AG04450 (cell line): Measurements from ENCODE around the gene PRRT4. TPM values are rescaled to one million over a fixed set of nuclear protein-coding genes. Genes with fewer than 3 reads are reported as not detected.
A peak's percentile ranks its signal among the peaks of the same experiment; 100 is the strongest.

Source experiments
- CTCF ChIA-PET: fragments of 300-600, 350-600 bp; formaldehyde crosslinking; extraction: SDS; loops from one replicate; lab custom pipeline; 2022; ENCODE audit warnings: antibody characterized with exemption, inconsistent platforms; lab: Charles Lee
- POLR2A ChIA-PET: fragments of 350-600 bp; formaldehyde crosslinking; extraction: SDS; loops from one replicate; lab custom pipeline; 2021; ENCODE audit warnings: antibody characterized with exemption, inconsistent platforms; lab: Yijun Ruan, JAX
- DNase-seq: peaks from one replicate; pipeline ENCODE4 v3.0.0-alpha.2; 2011; ENCODE audit warnings: low read depth, low spot score
- H3K27ac ChIP-seq: one replicate; pipeline ENCODE4 v1.5.1; 2012; ENCODE audit warnings: low read depth, low read length, control low read depth
- H3K27me3 ChIP-seq: one replicate; pipeline ENCODE4 v1.6.0; 2012; ENCODE audit warnings: low read length; ENCODE audit not compliant: control insufficient read depth, insufficient read depth
- H3K4me3 ChIP-seq: 2 replicates; pipeline ENCODE4 v1.5.1; 2011; ENCODE audit warnings: mild to moderate bottlenecking, low read depth, low read length, control low read depth
- H3K9me3 ChIP-seq: 2 replicates; pipeline ENCODE4 v1.5.1; 2012; ENCODE audit warnings: low read length; ENCODE audit not compliant: control insufficient read depth, insufficient read depth
- polyA plus RNA-seq: library from polyadenylated mRNA; depleted of rRNA; stranded (reverse); fragments of >200 nt; gene quantifications from 2 replicates; pipeline ENCODE4 v1.2.3, GENCODE V29; 2011
- TF ChIP-seq, protein P1 (sequence below): IDR thresholded peaks from 2 replicates; pipeline ENCODE4 v1.5.1; 2011; ENCODE audit warnings: low read depth, low read length, control low read depth, inconsistent platforms

The PRRT4 gene
- polyA plus RNA-seq, 1 experiment = not detected

- peak; percentile 78 for DNase-seq
- Histone ChIP-seq H3K27me3 (peaks cover 11% of the 10 kb centered on the region), H3K4me3 (peak within 1 kb of the TSS; percentile 87), H3K9me3 (no peaks in the 10 kb centered on the region), H3K27ac (peak within 1 kb of the TSS; percentile 92)
- ChIA-PET POLR2A (interaction anchor here (0.6 kb wide), 2 partner anchors 15 to 107 kb away, joined by 3 read pairs; no protein-coding TSS in a partner anchor), CTCF (interaction anchor here (0.6 to 8.5 kb wide), 9 partner anchors 21 to 118 kb away, joined by 3 to 474 read pairs (median 5); no protein-coding TSS in a partner anchor)
- TF ChIP-seq, protein P1, sequence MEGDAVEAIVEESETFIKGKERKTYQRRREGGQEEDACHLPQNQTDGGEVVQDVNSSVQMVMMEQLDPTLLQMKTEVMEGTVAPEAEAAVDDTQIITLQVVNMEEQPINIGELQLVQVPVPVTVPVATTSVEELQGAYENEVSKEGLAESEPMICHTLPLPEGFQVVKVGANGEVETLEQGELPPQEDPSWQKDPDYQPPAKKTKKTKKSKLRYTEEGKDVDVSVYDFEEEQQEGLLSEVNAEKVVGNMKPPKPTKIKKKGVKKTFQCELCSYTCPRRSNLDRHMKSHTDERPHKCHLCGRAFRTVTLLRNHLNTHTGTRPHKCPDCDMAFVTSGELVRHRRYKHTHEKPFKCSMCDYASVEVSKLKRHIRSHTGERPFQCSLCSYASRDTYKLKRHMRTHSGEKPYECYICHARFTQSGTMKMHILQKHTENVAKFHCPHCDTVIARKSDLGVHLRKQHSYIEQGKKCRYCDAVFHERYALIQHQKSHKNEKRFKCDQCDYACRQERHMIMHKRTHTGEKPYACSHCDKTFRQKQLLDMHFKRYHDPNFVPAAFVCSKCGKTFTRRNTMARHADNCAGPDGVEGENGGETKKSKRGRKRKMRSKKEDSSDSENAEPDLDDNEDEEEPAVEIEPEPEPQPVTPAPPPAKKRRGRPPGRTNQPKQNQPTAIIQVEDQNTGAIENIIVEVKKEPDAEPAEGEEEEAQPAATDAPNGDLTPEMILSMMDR = no peak
These were observed 17.7 kb downstream of the PRRT4 start, which contains the start of gene RBM28 for GRCh38 chr7:128343554-128344430. TSS of gene RBM28 (minus strand) at chr7:128343908. CDS start at chr7:128343793, 115 bp downstream.

- no peak overlapping the region for H3K4me3 ChIP-seq
- TF ChIP-seq, protein P1 = no peak
- no peaks in the 10 kb centered on the region for H3K27me3 ChIP-seq
- ChIA-PET POLR2A (no interaction called here), CTCF (interaction anchor here (1.0 to 1.7 kb wide), 3 partner anchors 46 to 84 kb away, joined by 3 to 4 read pairs (median 3); no protein-coding TSS in a partner anchor)
- DNase-seq = no peak
- H3K9me3 ChIP-seq = no peaks in the 10 kb centered on the region
- no peak overlapping the region for H3K27ac ChIP-seq
These were observed 19.8 kb downstream of the PRRT4 start for GRCh38 chr7:128341733-128342132.

DNA sequence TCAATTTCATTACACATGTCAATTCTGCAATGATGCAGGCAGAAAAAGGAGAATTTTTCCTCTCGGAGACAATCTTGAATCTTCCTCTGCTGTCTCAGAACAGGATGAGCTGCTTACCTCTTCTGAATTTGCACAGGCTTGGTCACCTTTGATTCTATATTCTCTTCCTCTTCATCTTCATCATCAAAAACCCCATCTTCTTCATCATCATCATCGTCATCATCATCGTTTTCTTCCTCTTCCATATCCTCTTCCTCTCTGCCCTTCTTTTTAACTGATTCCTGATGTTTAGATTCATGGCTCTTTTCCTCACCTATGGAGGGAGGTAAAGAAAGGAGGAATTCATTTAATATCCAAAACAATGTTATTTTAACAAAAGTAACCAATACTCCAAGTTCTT lies 25.8 kb downstream of the PRRT4 start:
- TF ChIP-seq, protein P1 = no peak
- H3K27ac ChIP-seq = no peak overlapping the region
- H3K9me3 ChIP-seq = no peaks in the 10 kb centered on the region
- CTCF ChIA-PET = interaction anchor here (2.7 kb wide), 1 partner anchor 13 kb away, joined by 12 read pairs; no protein-coding TSS in a partner anchor
- no peak overlapping the region for H3K4me3 ChIP-seq
- H3K27me3 ChIP-seq = no peaks in the 10 kb centered on the region
- POLR2A ChIA-PET = no interaction called here
- no peak for DNase-seq

DNA sequence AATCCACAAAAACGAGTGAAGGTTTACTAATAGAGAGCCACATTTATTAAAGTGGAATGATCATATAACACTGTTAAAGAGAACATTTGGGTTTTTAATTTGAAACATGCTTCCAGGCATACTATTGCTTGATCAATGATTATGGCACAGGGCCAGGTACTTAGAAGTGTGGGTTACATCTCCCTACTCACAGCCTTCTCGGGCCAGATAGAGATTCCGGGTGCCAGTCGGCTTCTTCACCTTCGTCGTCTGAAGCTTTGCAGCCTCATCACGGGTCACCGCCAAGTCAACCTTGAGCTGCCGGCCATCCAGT lies 37.2 kb downstream of the PRRT4 start:
- TF ChIP-seq, protein P1 = no peak
- ChIA-PET POLR2A (no interaction called here), CTCF (no interaction called here)
- Histone ChIP-seq H3K27me3 (no peaks in the 10 kb centered on the region), H3K27ac (no peak overlapping the region), H3K4me3 (no peak overlapping the region), H3K9me3 (no peaks in the 10 kb centered on the region)
- DNase-seq = no peak
